ENCODE results near the gene ATRX. TPM values are rescaled to one million over a fixed set of nuclear protein-coding genes. Genes with fewer than 3 reads are reported as not detected.
"Not testable (repeated sequence)": the region's sequence is repeated elsewhere in the genome, so short reads cannot be mapped to it uniquely, and the experiment has no call there.

ATRX gene
- total RNA-seq, 1 donor from 2014 or later = 70.9 TPM

DNA sequence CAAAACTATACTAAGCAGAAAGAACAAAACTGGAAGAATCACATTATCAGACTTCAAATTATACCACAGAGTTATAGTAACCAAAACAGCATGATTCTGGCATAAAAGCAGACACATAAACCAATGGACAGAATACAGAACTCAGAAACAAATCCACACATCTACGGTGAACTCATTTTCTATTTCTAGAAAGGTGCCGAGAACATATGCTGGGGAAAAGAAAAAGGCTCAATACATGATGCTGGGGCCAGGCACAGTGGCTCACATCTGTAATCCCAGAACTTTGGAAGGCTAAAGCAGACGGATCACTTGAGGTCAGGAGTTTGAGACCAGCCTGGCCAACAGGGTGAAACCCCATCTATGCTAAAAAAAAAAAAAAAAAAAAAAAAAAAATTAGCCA, 52.7 kb downstream of the ATRX start:
- DNase-seq (ENCODE audit: extremely low read depth, low read depth, low spot score) = no peak

DNA sequence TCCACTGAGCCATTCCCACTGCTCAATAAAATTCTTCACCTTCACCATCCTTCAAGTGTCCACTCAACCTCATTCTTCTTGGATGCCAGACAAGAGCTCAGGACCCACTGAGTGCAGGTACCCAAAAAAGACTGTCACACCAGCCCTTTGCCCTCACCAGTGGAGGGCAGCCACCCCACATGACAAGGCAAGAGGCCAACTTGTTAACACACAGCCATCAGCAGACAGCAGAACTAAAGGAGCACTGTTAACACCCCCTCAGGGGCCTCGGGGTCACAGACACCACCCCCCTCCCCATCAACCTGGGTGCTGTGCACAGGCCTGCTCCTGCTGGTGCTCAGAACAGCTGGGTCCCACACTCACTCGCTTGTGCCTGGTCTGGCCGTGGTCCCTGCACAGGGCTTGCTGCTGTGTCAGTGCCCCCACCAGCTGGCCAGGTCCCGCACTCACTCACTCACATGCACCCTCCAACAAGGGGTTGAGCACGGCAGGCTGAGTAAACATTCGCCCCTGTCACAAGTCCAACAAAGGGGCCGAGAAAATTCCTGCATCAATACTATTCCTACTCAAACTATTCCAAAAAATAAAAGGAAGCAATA, 54.1 kb downstream of the ATRX start:
- DNase-seq (ENCODE audit: extremely low read depth, low read depth, low spot score) = no peak

DNA sequence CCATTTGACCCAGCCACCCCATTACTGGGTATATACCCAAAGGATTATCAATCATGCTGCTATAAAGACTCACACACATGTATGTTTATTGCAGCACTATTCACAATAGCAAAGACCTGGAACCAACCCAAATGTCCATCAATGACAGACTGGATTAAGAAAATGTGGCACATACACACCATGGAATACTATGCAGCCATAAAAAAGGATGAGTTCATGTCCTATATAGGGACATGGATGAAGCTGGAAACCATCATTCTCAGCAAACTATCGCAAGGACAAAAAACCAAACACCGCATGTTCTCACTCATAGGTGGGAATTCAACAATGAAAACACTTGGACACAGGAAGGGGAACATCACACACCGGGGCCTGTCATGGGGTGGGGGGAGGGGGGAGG, 59.9 kb downstream of the ATRX start:
- not testable (repeated sequence) for DNase-seq (ENCODE audit: extremely low read depth, low read depth, low spot score)

DNA sequence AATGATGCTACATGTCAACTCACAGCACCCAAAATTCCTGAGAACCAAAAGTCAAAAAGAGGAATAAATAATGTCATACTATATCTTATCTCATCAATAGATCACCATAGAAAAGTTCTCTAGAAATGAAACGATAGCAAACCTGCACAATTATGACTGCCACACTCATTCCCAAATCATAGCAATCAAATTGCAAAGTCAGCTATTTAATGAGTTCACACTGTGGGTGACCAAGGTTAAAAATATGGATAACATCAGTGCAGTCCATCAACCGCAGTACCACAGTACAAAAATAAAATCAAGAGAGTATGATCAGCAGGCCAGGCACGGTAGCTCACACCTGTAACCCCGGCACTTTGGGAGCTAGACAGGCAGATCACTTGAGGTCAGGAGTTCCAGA, 62.3 kb downstream of the ATRX start:
- DNase-seq (ENCODE audit: extremely low read depth, low read depth, low spot score) = no peak

DNA sequence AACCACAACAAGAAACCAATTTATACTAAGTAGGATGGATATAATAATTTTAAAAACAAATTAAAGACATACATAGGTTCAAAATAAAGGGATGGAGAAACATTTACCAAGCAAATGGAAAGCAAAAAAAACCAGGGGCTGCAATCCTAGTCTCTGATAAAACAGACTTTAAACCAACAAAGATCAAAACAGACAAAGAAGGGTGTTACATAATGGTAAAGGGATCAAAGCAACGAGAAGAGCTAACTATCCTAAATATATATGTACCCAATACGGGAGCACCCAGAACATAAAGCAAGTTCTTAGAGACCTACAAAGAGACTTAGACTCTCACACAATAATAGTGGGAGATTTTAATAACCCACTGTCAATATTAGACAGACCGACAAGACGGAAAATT, 66.6 kb downstream of the ATRX start:
- DNase-seq (ENCODE audit: extremely low read depth, low read depth, low spot score) = no peak

DNA sequence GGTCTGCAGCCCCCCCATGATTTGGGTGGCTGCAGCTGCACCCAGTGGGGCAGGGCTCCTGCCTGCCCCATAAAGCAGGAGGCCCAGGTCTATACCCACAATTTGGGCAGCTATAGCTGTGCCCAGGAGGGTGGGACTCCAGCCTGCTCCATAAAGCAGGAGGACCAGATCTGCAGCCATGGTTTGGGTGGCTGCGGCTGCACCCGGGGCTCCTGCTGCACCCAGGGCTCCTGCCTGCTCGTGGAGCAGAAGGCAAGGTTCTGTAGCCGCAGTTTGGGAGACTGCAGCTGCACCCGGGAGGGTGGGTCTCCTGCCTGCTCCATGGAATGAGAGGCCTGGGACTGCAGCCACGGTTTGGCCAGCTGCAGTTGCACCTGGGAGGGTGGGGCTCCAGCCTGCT, 81.1 kb downstream of the ATRX start:
- no peak for DNase-seq (ENCODE audit: extremely low read depth, low read depth, low spot score)

DNA sequence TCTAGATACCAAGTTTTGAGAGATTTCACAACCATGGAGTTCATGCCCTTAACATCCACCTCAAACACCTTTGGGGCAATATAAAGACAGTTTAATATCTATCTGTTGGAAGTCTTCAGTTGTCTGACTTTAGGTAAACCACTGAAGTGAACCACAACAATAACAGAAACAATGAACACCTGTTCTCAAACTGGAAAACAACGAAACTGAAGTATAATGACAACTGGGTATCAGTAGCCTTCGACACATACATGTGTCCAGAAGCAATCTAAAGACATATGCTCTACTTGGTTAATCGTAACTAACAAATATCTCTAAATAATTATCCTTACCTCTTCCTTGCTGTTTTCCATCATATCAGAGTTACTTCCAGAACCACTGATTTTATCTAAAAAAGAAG, 87.8 kb downstream of the ATRX start:
- DNase-seq (ENCODE audit: extremely low read depth, low read depth, low spot score) = no peak

DNA sequence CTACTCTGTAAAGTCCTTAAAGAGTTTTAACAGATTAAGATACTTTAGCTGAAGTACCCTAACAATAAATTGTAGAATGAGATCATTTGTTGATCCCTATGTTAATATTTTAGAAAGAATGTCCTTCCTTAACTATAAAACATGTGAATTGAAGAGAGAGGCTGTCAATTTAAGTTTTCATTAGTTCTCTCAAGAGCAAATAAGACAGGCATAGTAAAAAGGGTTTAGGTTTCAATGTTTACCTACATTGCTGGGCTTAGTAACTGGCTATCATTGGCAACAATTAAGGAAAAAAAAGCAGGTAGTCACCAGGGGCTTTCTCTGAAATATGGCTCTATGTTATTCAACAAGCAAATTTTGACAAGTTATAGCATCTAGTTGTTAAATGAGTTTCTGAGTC, 91.5 kb downstream of the ATRX start:
- DNase-seq (ENCODE audit: extremely low read depth, low read depth, low spot score) = no peak

DNA sequence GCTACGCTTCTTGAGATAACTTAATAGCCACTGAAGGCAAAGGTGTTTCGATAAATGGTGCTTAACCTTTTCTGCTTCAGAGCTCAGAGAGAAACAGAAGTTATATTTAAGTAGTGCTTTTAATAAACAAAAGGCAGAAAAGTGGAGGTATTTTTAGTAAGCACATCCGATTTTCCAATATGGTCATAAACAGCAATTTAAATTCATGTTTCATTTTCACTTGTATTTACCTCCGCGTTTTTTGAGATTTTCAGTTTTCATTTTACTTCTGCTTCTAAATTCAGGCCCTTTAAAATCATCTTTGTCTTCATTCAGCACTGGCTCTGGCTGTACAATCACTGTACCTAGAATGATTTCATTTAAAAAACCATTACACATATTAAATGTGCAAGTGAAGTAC, 92.4 kb downstream of the ATRX start:
- no peak for DNase-seq (ENCODE audit: extremely low read depth, low read depth, low spot score)

DNA sequence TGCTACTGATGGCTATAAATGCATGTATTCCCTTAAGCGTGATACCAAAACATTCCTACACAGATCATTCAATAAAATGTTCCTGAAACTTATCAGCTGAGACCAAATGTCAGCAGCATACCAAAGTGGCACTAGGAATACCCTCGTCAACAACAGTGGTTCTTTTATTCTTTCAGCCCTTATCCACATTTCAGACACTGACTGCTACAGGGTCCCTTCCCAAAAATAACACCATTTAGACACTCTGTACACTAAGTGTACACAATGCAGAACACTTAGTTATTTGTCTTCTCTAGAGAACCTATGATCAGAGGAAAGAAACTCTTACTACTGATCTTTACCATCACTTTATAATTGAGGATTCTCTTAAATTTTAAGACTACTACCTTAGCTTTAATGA, 94.1 kb downstream of the ATRX start:
- DNase-seq (ENCODE audit: extremely low read depth, low read depth, low spot score) = no peak

DNA sequence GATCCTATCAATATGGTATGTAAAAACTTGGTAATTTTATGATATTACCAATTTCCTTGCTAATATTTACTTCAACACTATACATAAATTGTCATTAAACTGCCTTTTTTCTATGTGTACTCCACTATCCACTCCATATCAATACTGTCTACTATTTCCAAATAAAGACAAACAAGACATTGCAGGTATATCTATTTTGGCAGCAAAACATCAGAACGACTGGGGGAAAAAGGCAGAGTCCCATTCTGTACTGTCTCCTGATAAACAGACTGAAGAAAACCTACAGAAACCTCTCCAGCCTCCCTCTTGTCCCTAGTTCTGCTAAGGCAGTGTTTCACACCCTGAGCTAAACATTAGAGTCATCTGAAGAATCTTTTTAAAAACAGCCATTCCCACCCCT, 96.6 kb downstream of the ATRX start:
- no peak for DNase-seq (ENCODE audit: extremely low read depth, low read depth, low spot score)

DNA sequence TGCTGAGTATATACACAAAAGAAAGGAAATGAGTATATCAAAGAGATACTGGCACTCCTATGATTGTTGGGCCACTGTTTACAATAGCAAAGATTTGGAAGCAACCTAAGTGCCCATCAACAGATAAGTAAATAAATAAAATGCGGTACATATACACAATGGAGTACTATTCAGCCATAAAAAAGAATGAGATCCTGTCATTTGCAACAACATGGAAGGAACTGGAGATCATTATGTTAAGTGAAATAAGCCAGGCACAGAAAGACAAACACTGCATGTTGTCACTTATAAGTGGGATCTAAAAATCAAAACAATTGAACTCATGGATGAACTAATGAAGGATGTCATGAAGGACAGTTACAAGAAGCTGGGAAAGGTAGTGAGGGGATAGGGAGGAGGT, 100.3 kb downstream of the ATRX start:
- DNase-seq (ENCODE audit: extremely low read depth, low read depth, low spot score) = not testable (repeated sequence)

DNA sequence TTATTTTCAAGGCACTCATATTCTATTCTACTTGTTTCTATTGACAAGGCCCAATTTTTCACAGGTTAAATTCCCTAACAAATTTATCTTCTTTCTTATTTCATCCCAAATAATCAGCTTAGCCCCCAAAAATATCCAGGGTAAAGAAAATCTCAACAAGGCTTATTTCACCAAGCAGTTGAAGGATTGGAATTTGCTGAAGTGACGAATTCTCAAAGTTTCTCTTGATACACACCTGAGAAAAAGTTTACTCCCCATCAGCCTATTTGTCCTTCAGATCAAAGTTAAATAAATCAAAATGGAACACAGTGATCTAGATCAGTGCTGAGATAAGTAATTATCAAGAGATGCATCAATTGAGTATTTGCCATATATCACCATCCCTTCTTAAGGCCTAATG, 106.9 kb downstream of the ATRX start:
- DNase-seq (ENCODE audit: extremely low read depth, low read depth, low spot score) = no peak

DNA sequence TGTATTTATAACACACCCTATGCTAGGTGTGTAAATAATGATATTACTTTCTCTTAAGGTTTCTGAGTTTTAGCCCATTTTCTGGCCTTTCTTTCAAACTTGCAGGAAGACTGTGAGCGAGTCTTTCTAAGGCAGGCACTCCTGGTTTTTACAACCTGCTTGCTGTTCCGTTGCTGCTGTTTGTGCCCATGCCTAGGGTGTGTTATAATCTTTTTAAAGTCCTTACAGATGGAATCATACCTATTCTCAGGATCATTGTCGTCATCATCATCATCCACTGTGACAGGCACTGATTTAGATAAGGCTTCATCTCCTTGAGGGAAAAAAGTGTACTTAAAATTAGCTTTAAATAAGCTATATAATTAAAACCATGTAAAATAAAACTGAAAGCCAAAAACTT, 110.0 kb downstream of the ATRX start:
- DNase-seq (ENCODE audit: extremely low read depth, low read depth, low spot score) = no peak

DNA sequence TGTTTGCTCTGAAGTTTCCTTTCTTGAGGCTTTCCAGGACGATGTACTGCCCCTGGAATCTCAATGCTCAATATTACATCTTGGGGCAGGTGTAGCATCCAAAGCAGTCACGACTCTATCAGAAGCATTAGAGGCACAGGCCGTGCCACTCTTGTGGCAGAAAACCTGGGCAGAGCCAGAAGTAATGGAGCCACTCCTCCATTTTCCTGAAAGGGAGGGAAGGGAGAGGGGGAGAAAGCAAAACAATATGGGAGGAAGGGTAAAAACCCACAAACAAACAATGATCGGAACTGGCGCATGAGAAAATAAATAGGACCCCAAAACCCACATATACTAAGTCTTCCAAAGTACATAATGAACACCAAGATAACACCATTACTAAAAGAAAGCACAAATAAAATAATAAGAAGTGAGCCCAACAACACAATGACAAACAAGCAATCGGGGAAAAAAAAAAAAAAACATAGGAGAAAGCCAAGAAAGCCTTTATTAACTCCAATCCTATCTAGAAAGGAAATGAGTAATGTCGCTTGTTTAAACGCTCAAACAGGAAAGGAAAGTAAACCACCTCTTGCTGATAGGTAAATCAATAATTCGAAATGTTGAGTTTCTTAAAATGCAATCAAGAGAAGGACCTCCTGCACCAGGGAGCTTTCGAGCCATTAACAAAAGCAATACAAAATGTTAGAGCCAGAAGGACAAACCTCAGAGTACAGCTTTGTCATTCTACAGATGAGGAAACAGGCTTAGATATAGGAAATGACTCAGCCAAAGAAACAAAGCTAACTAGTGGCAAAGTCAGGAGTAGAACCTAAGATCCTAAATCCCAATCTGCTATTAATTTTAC, 117.4 kb downstream of the ATRX start:
- peak; percentile 47 for DNase-seq (ENCODE audit: extremely low read depth, low read depth, low spot score)

DNA sequence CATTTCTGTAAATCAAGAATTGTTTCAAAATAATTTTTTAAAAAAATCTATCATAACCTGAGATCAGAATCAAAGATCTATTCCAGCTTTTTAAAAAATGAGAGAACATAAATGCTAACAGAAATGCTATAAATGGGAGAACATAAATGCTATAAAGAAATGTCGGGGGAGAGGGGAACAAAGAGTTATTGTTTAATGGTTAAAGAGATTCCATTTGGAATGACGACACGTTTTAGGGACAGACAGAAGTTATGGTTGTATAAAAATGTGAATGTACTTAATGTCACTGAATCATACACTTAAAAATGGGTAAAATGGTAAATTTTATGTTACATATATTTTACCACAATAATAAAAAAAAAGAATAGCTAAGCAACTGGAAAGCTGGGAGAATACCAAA, 127.1 kb downstream of the ATRX start:
- DNase-seq (ENCODE audit: extremely low read depth, low read depth, low spot score) = no peak

DNA sequence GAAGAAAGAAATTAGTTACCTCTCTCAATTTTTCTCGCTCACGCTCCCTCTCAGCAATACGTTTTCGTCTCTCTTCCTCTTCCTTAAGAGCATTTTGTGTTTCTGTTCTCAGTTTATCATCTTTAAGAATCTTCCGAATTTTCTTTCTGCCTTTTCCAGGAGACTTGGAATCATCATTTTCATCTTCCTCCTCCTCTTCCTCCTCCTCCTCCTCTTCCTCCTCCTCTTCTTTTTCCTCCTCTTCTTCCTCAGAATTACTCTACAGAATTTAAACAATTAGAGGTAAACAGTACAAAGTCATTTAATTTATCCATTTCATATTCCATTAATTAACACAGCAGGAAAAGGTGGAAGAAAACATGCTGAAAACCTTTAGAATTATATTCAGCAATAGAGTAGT, 133.9 kb downstream of the ATRX start:
- DNase-seq (ENCODE audit: extremely low read depth, low read depth, low spot score) = no peak

DNA sequence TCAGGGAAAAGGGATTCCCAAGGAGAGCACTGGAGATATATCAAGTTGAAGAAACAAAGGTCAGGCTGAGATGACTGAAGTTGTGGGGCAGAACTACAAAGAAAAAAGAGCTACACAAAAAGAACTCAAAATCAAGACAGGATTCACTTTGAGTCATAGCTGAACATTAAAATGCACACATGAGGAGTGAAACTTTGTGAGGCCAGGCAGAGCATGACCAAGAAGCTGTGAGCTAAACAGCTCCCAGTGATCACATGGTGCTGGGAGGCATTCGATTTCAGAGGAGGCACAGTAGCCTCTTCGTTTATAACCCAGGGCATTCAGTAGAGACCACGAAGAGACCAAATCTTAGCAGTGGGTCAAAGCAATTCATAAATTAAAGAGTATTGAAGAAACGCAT, 145.3 kb downstream of the ATRX start:
- no peak for DNase-seq (ENCODE audit: extremely low read depth, low read depth, low spot score)

DNA sequence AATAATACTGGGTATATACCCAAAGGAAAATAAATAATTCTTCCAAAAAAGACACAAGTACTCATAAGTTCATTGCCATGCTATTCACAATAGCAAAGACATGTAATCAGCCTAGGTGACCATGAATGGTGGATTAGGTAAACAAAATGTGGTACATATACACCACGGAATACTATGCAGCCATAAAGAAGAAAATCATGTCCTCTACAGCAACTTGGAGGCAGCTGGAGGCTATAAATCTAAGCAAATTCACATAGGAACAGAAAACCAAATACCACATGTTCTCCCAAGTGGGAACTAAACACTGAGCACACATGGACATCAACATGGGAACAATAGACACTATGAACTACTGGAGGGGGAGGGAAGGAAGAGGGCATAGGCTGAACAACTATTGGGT, 146.2 kb downstream of the ATRX start:
- DNase-seq (ENCODE audit: extremely low read depth, low read depth, low spot score) = no peak

DNA sequence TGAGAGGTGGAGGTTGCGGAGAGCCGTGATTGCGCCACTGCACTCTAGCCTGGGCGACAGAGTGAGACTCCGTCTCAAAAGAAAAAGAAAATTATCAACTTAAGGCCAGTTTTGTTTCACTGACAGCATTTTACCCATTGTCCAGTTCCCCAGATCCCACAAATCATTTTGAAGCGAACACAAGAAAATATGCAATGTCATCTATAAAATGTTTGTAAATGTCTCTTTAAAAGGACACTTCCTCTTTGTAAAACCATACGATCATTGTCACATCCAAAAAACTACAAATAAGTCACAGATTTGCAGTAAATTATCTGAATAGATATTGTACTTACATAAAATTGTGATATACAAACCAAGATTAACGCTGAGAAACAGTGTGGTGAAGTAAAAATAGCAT, 147.6 kb downstream of the ATRX start:
- no peak for DNase-seq (ENCODE audit: extremely low read depth, low read depth, low spot score)

DNA sequence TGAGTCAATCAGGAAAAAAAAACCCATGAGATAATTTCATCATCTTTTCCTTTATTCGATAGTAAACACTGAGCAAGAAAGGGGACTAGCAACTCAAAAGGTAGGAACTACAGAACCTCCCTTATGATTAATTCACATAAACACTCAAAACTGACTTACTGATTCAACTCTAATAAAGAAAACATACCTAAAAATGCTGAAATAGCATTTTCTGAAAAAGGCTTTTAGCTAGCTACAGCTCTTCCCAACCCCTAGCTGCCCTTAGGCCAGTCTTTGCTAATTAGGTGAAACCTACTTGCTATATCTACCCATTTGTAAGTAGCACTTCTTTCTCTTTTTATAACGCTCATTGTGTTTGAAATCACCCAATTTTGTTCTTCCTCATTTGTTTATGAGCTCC, 150.6 kb downstream of the ATRX start:
- DNase-seq (ENCODE audit: extremely low read depth, low read depth, low spot score) = no peak

DNA sequence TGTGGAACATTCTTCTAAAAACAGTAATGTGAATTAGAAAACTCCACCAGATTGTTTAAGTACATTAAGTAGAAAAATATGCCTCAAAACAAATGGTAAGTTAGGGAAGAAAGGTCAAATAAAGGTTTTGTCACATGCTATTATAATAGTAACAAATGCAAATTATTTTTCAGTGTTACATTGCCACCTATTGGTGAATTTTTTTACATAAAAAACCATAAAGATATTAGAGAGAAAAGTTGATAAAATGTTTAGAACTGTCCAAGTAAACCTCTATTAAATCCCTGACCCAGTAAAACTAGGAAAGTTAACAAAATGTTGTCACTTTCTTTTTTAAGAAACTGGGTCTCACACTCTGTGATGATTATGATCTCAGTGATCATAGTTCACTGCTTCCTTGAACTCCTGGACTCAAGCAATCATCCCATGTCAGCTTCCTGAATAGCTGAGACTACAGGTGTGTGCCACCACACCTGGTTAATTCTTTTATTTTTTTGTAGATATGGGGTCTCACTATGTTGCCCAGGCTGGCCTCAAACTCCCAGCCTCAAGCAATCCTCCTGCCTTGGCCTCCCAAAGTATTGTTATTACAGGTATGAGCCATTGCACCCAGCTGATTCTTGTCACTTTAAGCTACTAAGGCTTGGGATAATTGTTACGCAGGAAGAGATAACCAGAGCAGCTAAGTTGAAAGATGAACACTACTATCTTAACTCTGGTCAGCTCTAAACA, 157.6 kb downstream of the ATRX start:
- DNase-seq (ENCODE audit: extremely low read depth, low read depth, low spot score) = no peak
